Activated CD4-positive, alpha-beta T cell treated with anti-CD3 and anti-CD28 coated beads, Interleukin-2, amount 50 U/mL, for 16 hours (primary cell): ENCODE results near the gene PPTC7.
"Not testable (repeated sequence)": the region's sequence is repeated elsewhere in the genome, so short reads cannot be mapped to it uniquely, and the experiment has no call there.

Experiments used
- DNase-seq: peaks from one replicate; pipeline ENCODE4 v3.0.0-alpha.2; 2020

The PPTC7 gene

DNA sequence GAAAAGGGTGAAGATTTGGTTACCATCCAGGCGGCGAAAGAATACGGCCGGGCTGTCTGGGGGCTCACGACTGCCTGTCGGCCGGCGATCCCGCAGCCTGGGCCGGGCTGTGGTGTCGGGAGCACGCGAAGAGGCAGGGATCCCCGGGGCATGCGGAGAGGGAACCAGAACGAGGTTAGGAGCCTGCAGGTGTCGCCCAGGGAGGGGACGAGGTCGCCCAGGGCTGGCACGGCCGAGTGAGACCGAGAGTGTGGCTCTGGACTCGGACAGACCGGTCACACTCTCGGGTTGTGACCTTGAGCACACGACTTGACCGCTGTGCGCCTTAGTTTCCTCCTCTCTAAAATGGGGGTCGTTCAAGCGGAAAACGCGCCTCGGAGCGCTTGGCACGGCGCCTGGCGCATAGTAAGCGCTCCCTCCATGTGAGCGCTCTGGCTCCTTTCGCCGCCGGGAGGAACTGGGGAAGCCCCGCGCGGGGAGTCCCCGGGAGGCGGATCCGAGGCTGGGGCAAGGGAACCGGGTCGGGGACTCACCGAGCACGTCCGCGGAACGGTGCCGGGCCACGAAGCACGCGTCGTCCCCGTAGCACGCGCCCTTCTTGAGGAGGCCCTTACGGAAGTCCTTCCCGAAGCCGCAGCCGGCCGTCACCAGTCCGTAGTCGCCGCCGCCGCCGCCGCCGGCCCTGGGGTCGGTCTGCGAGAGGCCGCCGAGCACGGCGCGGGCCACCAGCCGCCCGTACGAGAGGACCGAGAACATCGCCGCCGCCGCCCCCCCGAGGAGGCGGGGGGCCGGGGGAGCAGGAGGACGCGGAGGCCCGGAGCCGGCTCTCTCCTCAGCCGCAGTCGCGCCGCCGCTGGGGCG is 612 bp downstream of the PPTC7 start:
- DNase-seq, result peak; percentile 65

DNA sequence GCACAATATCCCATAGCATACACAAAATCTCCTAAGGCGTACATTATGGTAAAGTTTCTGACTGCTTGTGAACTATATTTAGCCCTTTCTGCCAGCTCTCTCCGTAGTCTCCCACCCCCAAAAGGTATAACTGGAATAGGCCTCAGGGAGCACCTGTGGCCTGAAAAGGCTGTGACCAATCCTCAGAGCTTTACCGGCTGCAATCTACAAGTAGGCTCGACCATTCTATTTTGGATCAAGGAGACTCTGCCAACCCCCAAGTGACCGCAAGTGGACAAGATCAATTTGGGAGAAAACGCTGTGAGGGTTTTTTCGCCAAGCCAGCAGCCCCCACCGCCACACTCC is 1.2 kb downstream of the PPTC7 start:
- DNase-seq, result no peak

GRCh38 chr12:110579535-110580253 is 3.4 kb downstream of the PPTC7 start:
- peak; percentile 14 for DNase-seq

- DNase-seq, result peak; percentile 62
Observed at GRCh38 chr12:110578694-110579534, 4.2 kb downstream of the PPTC7 start.

GRCh38 chr12:110577864-110578693 is 5.0 kb downstream of the PPTC7 start:
- DNase-seq, result peak; percentile 90

- no peak for DNase-seq
Observed at GRCh38 chr12:110576504-110576903, 6.6 kb downstream of the PPTC7 start.

- no peak for DNase-seq
Observed at GRCh38 chr12:110575326-110575725, 7.8 kb downstream of the PPTC7 start.

DNA sequence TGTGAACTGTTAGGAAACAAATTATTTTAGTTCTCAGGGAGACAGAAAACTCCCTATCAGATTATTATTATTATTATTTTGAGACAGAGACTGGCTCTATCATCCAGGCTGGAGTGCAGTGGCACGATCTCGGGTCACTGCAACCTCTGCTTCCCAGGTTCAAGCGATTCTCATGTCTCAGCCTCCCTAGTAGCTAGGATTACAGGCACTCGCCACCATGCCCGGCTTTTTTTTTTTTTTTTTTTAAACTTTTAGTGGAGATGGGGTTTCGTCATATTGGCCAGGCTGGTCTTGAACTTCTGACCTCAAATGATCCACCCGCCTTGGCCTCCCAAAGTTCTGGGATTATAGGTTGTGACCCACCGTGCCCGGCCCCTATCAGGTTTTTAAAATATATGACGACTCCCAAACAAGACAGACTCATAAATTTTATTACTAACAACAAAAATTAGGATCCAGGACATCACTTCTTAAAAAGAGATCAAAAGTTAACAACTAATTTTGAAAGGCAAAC is 8.3 kb downstream of the PPTC7 start:
- not testable (repeated sequence) for DNase-seq

- DNase-seq, result no peak
Observed at GRCh38 chr12:110574044-110574443, 9.1 kb downstream of the PPTC7 start.

DNA sequence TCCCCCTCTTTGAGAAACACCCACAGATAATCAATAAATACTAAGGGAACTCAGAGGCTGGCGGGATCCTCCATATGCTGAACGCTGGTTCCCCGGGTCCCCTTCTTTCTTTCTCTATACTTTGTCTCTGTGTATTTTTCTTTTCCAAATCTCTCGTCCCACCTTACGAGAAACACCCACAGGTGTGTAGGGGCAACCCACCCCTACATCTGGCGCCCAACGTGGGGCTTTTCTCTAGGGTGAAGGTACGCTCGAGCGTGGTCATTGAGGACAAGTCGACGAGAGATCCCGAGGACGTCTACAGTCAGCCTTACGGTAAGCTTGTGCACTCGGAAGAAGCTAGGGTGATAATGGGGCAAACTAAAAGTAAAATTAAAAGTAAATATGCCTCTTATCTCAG is 12.3 kb downstream of the PPTC7 start:
- DNase-seq, result not testable (repeated sequence)

DNA sequence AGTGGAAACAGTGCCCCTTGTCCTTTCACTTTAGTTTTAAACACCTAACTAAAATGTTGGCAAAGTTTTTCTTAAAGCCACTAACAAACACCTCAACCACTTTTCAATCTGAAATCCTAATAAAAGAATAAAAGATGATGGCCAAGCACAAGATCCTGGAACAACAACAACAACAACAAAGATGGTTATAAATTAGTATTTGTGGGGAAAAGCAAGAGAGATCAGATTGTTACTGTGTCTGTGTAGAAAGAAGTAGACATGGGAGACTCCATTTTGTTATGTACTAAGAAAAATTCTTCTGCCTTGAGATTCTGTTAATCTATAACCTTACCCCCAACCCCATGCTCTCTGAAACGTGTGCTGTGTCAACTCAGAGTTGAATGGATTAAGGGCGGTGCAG is 13.3 kb downstream of the PPTC7 start:
- DNase-seq, result not testable (repeated sequence)

- no peak for DNase-seq
Observed at GRCh38 chr12:110568752-110569151, 14.4 kb downstream of the PPTC7 start.

- DNase-seq, result no peak
Observed at GRCh38 chr12:110566993-110567392, 16.1 kb downstream of the PPTC7 start.

DNA sequence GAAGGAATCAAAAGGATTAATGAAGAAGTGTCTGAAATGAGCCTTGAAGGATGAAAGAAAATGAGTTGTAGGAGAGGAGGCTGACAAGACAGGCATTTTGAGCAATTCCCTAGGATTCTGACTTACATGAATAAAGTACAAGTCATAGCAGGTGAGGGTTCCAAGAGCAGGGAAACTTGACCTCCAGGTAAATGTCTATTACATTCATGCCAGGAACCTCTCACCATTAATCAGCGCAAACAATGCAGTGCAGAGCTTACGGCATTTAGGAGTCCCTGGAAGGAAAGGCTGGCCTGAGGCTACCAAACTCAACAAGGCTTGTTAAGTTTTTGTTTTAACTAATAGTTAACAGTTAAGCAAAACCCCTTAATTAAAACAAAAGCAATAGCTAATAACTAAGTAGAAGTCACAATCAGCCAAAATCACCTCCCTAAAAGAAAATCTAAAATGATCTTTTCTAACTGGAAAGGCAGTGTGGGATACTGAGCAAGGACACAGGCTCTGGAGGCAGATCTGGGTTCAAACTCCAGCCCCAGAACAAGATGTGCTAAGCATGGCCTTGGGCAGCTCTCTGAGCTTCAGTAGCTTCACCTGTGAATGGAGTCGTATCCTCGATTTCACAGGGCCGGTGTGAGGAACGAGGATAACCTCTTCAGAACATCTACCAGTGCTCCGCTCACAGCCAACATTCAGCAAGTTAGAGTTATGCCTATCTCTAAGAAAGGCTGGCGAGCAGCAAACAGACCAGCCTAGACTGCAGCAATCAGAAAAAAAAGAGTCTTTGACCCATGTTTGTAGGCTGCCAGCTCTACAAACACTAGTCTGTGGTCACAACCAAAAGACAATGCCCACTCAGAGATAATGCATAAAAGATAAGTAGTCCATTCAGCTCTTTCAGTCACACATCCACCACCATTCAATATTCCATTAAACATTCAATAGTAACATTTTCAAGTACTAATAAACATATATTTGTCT is 16.9 kb downstream of the PPTC7 start:
- no peak for DNase-seq

DNA sequence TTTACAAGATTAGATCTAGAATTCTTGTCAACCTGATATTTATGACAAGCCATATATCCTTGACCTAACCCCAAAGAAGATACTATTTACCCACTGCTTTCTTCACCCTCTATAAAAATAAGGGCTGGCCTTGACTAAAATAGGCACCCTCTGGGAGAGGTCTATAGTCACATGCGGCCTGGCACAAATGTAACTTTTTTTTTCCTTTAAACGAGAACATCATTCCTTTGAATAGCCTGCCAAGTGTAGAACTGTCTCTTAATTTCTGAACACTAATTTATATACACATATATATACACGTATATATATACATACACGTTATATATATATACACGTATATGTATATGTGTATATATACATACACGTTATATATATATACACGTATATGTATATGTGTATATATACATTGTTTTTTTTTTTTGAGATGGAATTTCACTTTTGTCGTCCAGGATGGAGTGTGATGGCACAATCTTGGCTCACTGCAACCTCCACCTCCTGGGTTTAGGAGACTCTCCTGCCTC is 18.6 kb downstream of the PPTC7 start:
- DNase-seq, result no peak

DNA sequence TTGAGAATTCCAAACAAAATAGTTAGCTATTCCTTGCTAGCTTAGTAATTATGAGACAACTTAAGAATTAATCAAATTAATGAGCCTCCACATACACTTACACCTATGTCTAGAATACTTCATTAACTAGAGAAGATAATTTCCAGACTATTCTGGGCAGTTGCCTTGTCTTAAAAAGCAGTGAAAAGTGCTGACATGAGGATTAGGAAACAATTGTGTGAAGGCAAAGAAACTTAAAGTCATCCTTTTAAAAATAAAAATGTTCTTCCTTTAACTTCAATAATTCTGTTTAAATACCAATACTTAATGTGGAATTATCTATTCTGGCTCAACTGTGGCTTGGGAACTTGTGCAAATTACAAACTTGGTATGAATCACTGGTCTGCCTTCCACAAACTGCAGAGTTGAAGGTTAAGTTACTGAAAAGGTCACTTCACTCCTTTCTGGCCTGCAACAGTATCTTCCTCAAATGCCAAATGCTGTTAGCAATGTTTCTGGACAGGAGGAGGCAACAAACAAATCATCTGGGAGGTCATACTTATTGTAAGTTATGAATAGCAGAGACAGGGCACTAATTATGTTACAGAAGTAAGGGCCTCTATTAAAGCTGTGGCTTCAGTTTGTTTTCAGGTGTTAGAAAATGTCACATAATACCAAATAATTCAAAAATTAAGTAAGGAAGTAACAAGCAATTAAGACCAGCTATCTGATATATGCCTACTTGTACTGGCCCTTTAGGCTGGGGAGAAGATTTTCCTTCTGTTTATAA is 19.2 kb downstream of the PPTC7 start:
- DNase-seq, result no peak

- peak; percentile 73 for DNase-seq
Observed at GRCh38 chr12:110562386-110562785, 20.7 kb downstream of the PPTC7 start.

DNA sequence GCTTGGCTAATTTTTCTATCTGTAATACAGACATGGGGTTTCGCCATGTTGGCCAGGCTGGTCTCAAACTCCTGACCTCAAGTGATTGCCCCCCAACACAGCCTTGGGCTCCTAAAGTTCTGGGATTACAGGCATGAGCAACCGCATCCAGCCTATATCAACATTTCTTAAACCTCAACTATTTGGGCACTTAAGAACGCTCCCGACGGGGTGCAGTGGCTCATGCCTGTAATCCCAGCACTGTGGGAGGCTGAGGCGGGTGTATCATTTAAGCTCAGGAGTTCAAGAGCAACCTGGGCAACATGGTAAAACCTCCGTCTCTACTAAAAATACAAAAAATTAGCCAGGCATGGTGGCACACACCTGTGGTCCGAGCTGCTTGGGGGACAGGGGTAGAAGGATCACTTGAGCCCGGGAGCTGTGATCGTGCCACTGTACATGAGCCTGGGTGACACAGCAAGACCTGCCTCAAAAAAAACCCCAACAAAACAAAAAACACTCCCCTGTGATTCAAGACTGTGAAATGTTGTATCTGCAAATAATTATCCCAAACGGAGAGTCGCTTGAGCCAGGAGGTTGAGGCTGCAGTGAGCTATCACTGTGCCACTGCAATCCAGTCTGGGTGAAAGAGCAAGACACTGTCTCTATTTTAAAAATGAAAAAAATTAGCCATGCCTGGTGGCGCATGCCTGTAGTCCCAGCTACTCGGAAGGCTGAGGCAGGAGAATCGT is 21.5 kb downstream of the PPTC7 start:
- no peak for DNase-seq

- no peak for DNase-seq
Observed at GRCh38 chr12:110560946-110561345, 22.2 kb downstream of the PPTC7 start.
